ENCODE measurements around the gene DCP1B. TPM values are rescaled to one million over a fixed set of nuclear protein-coding genes. Genes with fewer than 3 reads are reported as not detected.

The DCP1B gene
- polyA plus RNA-seq, 1 donor, result 30.5 TPM

DNA sequence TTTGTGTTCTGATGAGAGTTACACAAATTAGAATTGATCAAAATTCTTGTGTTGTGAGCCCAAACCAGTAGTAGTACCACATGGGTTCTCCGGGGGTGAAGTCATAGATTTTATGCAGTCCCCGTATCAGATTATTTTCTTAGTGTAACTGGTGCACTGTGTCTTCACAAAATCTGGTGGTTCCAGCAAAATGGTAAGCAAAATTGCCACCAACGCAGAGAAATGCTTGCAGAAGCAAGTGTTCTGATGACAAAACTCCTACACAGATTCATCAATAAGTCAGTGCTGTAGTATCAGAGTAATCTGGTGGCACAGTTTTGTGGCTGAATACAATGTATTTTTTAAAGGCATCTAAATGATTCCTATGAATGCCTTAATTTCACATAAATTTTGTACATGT is 84.5 kb downstream of the DCP1B start:
- no peak for DNase-seq

DNA sequence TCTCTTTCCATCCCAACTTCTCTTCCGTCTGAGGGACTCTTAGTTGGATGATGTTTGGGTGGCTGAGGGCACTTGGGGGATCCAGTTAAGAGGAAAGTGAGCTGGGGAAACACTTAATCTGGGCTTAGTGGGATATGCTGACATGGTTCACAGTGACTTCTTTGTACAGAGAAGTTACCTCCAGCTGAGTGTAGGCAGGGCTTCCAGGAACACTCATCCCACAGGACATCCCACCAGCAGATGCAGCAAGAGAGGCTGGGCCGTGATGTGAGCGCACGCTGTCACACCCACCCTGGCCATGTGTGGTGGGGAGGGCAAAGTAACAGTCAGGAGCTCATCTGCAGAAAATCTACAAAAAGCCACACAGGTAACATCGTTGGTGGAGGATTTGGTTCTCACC is 85.0 kb downstream of the DCP1B start:
- DNase-seq, result no peak

DNA sequence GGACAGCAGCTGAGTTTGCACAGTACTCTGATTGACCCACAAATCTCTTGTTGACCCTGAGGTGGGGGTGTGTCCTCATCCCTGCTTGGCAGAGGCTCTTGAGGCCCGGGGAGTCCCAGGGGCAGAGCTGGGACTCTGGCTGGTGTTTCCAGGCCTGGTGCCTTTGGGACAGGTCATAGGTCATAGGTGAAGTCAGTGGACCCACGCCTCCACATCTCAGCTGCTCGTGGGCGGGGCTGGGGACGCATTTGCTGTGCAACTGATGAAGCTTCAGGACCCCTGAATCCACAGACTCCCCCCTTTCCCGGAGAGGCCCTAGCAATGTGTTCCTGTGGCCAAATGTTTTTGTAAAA is 85.4 kb downstream of the DCP1B start:
- DNase-seq, result no peak

DNA sequence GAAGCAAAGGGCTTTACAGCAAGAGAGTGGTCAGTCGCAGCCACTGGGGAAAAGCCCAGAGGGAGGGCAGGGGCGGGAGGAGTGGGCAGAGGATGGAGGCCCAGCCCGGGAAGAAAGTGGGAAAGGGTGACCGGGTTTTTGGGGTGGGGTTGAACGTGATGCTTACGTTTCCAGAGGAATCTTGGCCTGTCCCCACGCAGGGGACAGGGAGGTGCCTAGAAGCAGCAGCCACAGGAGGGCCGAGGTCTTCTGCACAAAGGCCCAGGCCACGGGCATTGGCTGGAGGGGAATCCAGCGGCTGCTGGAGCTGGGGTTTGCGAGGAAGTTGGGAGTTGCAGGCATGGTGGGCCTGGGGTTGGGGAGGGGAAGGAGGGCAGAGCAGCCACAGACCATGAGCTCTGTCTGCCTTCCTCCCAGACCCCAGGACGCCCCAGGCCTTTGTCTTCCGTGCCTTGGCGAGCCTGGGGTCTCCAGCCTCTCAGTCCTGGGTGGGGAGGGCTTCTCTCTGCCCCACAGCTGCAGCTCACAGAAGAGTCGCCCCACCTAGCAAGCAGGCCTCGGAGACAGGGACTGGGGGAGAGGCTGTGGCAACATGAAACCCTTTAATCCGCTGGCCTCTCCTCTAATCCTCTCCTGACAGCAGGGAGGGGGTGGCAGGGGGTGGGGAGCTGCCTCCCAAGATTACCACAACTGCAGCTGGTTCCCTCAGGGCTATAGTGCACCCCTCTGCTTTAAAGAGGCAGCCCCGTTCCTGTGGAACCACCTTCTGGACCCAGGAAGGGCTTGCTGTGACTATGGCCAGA is 86.0 kb downstream of the DCP1B start, which contains the start of gene CACNA2D4:
Gene CACNA2D4, minus strand, starts transcription at position 572 of the 803 bp plus-strand sequence. Its CDS starts 179 bp downstream, at position 393.
- DNase-seq, result no peak

DNA sequence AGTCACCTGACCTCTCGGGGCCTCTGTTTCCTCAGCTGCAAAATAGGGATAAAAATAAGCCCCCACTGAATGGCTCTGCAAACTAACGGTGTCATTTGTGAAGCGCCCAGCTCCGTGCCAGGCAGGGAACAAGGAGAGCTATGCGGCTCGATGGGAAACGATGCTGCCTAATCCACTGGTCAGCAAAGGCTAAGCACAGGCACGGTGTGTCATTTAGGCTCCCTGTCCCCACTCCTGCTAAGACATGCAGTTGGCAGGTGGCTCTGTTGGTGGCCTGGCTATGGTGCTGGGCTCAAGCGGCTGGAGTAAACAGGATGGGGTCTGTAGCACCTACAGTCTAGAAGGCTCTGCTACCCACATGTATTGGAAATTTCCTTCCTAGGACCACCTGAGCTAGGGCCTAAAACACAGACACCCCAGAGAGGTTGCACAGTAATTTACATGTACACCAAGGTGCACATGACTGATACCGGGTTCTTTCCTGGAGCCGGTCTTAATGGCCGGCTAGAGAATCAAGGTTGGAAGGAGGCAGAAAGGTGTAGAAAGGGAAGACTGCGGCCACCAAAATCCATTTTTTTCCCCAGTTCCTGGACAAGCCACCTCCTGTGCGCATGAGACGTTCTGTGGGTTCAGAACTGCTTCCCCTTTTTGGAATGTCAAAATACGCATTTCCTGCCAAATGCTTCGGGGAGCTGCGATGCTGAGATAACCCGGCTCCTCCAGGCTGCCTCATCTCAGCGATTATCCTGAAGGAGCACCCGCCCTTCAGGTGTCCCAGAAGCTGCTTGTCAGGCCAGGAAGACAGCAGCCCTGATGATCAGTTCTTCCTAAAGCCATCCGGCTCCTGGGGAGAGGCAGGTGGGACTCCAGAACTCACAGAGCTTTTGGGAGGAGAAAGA is 86.8 kb downstream of the DCP1B start:
- no peak for DNase-seq

DNA sequence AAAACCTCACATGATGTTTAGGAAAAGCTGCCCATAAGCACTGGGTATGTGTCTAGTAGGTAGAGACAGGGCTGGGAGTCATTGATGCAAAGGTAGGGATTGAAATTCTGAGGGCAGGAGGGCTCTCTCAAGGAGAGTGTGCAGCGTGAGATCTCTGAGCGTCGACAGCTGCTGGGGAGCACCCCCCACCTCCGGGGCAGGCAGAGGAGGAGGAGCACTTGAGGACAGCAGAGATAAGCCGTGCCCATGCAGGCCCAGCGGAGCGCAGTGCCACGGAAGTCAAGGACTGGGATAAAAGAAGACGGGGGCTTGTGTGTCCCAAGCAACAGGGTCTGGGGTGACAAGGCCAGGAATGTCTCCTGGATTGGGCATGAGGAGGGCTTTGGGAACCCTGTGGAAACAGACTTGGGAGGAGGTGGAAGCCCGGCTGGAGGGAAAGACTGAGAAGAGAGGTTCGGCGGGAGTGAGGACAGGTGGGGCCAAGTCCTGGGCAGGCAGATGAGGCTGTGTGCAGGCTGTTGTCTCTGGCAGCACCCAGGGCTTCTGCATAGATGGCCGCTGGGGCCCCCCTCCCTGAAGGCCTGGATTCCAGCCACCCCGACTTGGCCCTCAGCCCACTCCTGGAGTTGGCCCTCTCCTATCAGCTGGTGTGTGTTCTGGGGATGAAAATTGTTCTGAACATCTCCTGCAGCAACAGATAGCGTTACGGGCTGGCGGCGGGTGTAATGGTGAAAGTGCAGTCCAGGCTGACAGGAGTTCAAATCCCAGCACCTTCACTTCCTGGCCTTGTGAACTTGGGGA is 87.7 kb downstream of the DCP1B start:
- DNase-seq, result no peak

DNA sequence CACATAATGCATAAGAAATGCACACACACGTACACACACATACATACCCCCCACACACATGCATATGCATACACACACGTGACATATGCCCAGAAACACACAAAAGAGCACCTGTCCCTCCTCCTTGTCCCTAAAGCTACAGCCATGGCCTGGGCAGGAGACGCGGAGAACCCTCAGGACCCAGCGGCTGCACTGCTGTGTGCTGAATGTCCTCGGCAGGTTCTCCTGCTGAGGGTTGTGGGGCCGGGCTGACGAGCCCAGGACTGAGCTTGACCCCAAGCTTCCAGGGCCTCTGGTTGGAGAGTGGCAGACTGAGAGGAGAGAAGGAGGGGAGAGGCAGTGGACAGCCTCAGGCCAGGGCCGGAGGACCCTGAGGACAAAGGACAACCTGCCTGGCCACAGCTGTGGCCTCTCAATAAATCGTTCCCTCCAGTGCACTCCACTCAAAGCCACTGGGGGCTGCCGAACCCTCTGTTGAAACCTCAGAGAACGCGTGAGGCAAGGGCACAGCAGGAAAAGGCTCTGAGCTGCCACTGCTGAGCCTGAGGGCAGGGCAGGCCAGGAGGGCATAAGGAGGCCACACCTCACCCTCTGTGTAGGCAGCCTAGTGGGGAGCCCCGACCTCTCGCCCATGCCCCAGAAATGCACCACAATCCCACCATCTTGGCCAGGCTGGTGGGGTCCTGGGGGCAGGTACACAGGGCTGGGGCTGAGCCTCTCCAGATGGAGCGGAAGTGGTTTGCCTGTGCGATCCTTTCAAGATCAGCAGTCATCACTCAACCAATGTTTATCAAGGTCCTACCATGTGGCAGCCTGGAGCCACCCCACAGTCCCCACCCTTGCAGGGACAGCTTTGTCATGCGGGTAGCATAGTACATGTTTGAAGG is 88.9 kb downstream of the DCP1B start:
- DNase-seq, result no peak

DNA sequence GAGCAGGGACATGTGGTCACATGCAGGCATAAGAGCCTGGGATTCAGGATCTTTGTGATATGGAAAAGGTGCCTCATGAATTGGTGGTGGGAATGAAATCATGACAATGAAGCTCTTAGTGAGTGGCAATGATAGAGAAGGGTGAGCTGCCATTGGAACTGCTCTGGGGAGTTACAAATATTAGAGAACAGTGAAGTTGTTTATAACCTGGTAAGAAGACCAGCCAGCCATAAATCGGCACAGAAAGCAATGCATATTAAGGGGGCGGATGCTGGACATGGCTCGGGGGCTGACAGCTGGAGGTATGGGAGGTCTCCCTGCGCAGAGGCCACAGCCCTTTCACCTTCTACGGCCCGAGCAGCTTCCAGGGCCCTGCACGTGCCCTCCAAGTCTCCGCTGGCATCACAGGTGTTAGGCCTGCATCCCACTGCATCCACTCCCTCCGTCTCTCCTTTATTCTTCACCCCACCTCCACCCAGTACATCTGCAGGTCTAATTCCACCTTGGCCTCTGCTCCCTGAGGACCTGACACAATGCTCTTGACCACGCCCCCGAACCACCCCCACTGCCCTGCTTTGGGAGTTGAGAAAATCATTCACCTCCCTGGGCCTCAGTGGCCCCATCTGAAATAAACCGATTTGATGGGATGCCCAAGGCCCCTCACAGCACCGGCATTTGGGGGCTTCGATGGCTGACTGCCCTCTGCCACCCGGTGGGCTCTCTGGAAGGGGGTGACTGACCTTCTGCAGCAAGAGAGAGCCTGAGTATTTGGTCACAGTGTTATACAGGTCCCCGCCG is 89.9 kb downstream of the DCP1B start:
- no peak for DNase-seq

DNA sequence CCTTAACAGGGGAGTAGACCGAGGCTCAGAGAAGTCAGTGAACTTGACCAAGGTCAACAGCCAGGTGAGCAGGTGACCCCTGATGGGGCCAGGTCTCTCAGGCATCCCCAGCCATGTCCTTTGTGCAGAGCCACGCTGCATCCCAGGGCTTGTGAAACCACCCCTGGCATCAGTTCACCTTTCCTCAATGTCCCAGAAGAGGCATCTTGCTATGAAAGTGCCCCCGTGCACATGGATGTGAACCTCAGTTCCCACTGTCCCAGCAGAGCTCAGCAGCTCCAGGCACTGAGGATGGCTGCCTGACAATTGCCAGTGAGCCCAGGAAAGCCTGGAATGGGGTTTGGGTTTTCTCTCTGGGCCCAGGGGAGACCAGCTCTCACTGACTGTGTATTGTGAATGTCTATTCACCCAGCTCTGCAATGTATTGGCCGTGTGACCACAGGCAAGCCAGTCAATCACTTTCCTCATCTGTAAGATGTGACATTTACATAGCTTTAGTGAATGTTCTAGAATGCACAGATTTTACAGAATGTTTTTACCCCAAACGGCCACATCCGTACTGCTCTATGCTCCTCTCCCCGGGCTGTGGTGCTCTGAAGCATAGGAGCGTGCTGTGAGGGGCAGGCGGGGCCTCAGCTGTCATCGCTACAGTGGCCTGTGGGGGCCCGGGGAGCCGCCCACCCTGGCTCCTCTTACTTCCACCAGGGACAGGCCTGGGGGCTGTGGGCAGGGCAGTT is 90.7 kb downstream of the DCP1B start:
- DNase-seq, result no peak

DNA sequence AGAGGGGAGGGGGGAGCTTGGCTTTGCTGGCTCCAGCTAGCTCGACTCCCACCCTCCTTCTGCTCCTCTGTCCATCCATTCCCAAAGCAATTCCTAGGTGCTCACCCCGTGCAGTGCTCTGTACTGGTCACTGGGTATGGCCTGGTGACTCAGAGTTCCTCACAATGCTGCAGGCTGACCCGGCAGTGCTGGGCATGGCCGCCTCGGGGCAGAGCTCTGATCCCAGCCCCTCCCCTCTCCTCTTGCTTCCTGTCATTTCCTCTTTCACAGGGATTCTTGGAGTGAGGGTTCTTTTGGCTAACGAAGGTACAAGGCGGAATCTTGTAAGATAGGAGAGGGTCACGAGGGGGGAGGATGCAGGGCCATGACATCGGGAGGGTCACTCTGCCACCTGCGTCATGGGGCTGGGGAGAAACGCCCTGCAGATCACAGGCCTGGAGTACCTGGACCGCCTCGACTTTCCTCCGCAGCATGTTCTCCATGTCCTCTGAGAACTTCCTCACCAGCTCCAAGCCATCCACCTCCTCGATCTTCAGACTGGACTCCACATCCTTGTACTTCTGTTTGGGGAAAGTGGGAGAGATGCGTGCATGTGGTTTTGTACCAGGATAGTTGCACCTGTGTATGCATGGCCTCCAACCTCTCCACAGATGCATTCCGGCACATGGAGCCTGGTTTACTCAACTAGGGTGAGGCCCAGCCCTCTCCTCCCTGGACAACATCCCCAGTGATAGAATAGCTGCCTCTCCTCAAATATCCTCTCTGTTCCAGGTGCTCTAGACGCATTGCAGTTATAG is 91.5 kb downstream of the DCP1B start:
- no peak for DNase-seq

DNA sequence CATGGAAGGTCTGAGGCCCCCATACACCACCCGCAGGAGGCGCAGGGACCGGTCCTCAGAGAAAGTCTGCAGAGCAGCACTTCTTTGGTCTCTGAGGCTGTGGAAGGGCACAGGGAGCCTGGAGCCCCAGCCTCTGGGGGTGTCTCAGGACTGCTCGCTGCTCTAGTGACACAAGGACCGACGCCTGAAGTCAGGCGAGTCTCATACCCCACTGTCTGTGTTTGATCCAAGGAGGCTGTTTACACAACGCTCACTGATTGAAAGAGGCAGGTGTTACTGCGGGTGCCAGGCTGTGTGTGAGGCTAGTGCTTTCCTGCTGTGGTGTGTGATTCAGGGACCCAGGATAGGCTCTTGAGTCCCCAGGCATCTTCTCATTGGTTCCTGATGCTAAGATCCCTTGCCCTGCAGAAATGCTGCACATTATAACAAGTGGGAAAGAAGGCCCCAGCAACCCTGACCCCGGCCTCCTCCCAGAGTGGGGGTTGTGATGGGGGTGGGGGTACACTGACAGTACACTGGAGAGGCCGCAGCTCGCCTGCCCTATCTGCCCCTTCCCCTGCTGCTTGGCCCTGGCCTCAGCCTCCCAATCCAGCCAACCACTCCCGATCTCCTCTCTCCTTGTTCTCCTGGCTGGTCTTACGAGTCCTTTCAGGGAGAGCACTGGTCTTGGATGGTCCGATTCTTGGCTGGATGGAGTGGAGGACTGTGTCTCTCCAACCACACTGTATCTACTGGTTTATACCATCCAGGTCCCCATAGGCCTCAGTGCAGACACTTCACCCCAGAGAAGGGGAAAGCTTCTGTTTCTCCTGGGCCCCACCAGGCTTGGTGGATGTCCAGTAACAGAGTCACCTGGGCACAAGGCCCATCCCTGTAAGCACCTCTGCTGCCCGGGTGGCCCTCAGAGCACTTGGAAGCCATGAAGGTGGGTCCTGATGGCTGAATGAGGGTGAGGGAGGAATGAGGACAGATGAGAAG is 92.4 kb downstream of the DCP1B start:
- DNase-seq, result no peak

DNA sequence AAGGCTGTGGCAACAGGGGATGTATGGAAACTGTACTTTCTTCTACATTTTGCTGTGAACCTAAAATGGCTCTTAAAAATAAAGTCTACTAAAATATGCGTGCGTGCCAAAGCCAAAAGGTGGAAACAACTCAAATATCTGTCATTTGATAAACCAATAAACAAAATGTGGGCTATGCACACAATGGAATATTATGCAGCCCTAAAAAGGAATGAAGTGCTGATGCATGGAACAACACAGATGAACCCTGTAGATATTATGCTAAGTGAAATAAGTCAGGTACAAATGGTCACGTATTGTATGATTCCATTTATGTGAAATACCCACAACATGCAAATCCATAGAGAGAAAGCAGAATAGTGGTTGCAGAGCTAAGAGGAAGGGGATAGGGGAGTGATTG is 93.8 kb downstream of the DCP1B start:
- no peak for DNase-seq

DNA sequence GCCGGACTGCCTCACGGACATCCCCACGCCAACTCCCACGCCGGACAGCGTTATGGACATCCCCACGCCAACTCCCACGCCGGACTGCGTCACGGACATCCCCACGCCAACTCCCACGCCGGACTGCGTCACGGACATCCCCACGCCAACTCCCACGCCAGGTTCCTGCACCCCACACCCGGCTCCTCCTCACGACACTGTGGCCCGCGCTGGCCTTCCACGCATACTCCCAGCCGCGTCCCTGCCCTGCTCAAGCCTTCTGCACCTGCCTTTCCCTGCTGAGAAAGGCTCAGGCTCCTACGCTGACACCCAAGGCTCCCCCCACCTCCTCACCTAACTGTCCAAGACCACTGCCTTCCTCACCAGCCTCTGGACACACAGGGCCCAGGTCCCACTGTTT is 95.5 kb downstream of the DCP1B start:
- DNase-seq, result no peak

DNA sequence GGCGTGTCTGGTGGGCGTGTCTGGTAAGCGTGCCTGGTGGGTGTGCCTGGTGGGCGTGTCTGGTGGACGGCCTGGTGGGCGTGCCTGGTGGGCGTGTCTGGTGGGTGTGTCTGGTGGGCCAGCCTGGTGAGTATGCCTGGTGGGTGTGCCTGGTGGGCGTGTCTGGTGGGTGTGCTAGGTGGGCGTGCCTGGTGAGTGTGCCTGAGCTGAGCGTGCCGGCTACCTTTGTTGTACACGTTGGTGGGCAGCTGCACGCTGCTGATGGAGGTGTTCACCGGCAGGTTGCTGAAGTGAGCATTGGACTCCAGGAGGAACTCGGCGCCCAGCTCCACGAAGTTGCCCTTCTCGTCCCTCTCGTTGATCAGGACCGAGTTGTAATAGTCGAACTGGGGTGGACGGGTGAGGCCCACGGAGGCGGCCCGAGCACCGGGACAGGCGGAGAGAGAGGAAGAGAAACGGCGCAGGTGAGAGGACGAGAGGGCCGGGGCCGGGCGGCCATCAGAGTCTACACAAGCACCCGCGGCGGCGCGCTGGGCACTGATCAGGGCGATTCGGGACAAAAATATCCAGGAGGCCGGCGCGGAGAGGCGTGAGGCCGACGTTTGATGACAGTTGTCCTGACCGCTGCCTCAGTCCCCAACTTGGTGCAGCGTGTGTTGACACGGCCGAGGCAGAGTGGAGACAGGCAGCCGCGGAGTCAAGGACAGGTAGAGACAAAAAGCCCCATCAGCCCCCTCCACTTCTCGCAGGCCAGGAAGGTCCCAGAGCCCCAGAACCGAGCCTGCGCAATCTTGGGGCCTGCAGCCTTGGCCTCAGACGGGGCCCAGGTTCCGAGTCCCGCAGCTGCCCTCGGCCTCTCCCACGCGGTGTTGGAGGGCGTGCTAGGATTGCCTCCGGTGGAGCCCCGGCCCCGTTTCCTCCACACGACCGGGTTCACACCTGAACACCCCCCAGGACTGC is 96.3 kb downstream of the DCP1B start:
- DNase-seq, result no peak

DNA sequence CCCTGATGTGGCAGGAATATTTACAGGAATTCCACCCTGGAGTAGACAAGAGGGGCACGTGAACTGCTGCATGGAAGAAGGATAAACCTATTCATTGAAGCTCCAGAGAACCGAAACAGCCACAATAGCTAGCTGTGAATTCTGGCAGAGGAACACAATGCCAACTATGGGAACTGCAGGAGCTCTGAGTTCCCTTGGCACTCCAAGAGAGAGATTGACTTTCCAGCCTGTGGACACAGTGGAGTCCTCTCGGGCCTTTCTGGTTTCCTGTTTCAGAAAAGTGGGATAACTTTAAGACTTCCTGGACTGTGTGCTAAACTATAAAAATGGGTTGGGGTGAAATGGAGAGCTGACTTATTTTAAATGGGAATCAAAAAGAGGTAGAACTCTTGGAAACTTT is 97.7 kb downstream of the DCP1B start:
- DNase-seq, result no peak

DNA sequence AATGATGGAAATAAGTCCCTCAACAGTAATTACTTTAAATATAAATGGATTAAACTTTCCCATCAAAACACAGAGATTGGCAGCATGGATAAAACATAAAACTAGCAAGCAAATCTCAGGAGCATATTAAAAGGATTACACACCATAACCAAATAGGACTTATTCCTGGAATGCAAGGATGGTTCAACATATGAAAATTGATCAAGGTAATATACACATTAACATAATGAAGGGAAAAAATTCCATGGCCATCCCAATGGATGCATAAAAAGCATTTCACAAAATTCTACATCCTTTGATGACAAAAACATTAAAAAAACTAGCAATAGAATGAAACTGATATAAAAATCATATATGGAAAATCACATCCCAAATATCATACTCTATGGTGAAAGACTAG is 99.4 kb downstream of the DCP1B start:
- no peak for DNase-seq

Data from left kidney (tissue), 2 donors.